Stimulated activated effector memory CD8-positive, alpha-beta T cell treated with anti-CD3 and anti-CD28 coated beads, Interleukin-12 subunit alpha, Interleukin-12 subunit beta, amount 100 ng/mL, for 72 hours (primary cell): ENCODE data around the gene ANKRD52.

Experiments
- ATAC-seq: fragments of 150-1000 bp; cut with Tn5 transposase; 2 replicates; pipeline ENCODE4 v1.10.0; 2021
- DNase-seq, 2 donors: peaks; one replicate each; pipeline ENCODE4 v3.0.0; 2021 to 2022; ENCODE audit warnings: low spot score in 2 of 2
- H3K27ac Mint-ChIP-seq: one replicate; pipeline ENCODE4 v1.8.0; 2022; ENCODE audit warnings: mild to moderate bottlenecking, mixed read lengths
- H3K36me3 Mint-ChIP-seq: one replicate; pipeline ENCODE4 v1.8.0; 2022; ENCODE audit warnings: mild to moderate bottlenecking, mixed read lengths
- H3K4me1 Mint-ChIP-seq: one replicate; pipeline ENCODE4 v1.8.0; 2022; ENCODE audit warnings: mixed read lengths
- H3K4me3 Mint-ChIP-seq: one replicate; pipeline ENCODE4 v1.8.0; 2022; ENCODE audit warnings: mild to moderate bottlenecking, mixed read lengths
- H3K9me3 Mint-ChIP-seq: one replicate; pipeline ENCODE4 v1.8.0; 2022; ENCODE audit warnings: mixed read lengths

The ANKRD52 gene

DNA sequence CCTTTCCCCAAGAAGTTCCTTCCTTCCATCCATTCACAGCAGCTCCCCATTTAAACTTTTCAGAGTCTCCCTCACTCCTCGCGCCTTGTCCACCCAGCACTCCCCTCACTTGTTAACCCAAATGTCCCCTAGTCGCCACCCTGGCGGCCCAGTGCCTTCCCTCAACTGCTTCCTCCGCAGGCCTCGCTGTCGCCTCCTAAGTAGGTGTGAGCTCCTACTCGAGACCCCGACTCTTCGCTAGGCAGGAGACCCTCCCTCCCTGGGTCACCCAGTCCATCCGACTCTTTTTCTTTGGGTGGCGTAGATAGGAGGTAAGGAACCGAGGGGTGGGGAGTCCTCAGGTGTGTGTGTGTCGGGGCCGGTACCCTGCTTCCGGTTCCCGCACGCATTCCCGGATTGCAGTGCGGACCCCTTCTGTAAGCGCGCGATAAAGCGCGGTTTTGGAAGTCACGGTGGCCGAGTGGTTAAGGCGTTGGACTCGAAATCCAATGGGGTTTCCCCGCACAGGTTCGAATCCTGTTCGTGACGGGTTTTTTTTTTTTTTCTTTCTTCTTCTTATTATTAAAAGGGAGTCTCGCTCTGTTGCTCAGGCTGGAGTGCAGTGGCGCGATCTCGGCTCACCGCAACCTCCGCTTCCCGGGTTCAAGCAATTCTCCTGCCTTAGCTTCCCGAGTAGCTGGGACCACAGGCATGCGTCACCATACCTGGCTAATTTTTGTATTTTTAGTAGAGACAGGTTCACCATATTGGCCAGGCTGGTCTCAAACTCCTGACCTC, 68.1 kb downstream of the ANKRD52 start:
- Mint-ChIP-seq H3K27ac (peak overlapping the region; percentile 100), H3K9me3 (no peaks in the 10 kb centered on the region), H3K4me3 (peak overlapping the region; percentile 97), H3K36me3 (peaks cover 51% of the 10 kb centered on the region), H3K4me1 (peaks cover 62% of the 10 kb centered on the region)
- ATAC-seq, result peak; percentile 63
- DNase-seq, result peak; percentile 72 to 96

DNA sequence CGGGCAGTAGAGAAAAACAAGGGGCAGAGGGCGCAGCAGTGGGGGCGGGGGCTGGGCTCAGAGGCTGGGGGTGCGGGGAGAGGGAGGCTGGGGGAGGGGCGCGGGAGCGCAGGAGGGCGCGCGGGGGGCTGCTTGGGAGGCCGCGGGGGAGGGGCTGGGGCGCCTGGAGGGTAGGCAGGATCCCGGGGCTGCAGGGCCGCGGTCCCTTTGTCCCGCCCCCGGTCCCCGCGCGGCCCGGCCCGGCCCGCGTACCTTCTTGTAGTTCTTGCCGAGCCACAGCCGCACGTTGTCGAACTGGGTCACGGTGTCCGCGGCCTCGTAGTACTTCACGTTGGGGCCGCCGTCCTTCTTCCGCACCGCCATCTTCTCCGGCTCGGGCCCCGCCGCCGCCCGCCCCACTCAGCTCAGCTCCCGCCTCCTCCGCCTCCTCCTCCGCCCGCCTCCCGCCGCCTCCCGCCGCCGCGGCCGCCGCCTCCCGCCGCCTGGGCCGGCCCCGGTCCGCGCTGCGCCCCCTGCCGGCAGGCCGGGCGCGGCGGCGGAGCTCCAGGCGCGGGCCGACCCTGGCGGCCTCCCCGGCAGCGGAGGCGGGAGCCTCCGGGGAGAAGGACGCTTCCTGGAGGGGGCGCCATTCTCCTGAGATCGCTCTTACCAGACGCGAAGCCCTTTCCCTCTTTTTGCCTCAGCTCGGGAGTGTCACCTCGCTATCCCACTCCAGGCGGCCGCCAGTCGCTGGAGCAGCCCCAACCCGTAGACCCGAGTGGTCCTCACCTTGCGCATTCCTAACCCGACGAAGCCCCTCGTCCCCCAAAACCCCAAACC, 68.9 kb downstream of the ANKRD52 start, which contains the start of gene SMARCC2:
Gene SMARCC2, minus strand, starts transcription at position 385 of the 819 bp plus-strand sequence. Its CDS starts 22 bp downstream, at position 363.
- peaks cover 59% of the 10 kb centered on the region for H3K36me3 Mint-ChIP-seq
- ATAC-seq (peak; percentile 93), DNase-seq (peak; percentile 86 to 92)
- peak within 1 kb of the TSS; percentile 97 for H3K4me3 Mint-ChIP-seq
- H3K9me3 Mint-ChIP-seq, result no peaks in the 10 kb centered on the region
- peak within 1 kb of the TSS; percentile 100 for H3K27ac Mint-ChIP-seq
- H3K4me1 Mint-ChIP-seq, result peaks cover 60% of the 10 kb centered on the region

DNA sequence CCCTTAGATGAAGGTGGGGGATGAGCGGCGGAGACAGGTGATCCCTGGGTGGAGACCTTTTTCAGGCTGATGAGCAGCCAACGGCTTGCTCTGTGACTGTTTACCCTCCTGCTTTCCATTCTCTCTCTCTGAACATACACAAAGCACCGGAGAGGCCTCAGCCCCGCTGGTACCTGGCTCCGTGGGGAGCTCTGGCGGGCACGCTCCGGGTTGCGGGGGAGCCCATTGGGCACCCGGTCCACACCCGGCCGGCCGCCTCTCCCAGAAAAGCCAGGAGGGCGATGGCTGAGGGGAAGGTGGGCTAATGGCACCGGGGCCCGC, 69.4 kb downstream of the ANKRD52 start:
- DNase-seq, result peak in 1 of 2 donors; percentile 70
- H3K9me3 Mint-ChIP-seq, result no peaks in the 10 kb centered on the region
- H3K4me3 Mint-ChIP-seq, result peak overlapping the region; percentile 97
- ATAC-seq, result peak; percentile 0
- H3K27ac Mint-ChIP-seq, result peak overlapping the region; percentile 90
- H3K36me3 Mint-ChIP-seq, result peaks cover 65% of the 10 kb centered on the region
- peaks cover 56% of the 10 kb centered on the region for H3K4me1 Mint-ChIP-seq

DNA sequence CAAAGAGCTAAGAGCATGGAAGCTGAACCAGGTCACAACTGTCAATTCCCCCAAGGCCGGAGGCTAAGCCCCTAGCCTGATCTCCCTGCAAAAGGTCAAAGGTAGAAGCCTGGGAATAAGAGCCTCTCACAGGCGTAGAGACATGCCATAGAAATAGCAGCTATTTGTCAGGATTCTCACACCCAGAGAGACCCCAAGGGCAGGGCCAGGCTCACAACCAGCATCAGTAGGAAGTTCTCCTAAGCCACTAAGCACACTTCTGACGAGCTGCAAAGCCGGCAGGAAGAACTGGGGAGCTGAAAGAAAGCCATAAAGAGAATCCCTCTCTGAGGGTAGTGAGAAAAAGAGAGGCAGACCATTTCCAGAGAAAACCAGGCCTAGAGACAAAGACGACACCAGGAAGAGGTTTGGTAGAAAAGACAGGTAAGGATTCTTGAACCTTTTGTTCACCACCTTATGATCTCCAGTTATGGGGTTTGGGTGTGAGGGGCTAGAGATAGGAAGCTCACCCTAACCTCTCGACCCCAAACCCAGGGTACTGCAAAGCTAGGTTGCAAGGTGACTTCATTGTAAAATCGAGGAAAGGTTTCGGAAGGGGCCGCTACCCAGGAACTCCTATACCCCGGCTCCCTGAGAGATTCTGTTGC, 69.9 kb downstream of the ANKRD52 start:
- Mint-ChIP-seq H3K4me3 (peak overlapping the region; percentile 97), H3K36me3 (peaks cover 70% of the 10 kb centered on the region), H3K4me1 (peaks cover 53% of the 10 kb centered on the region), H3K9me3 (no peaks in the 10 kb centered on the region), H3K27ac (peak overlapping the region; percentile 90)
- ATAC-seq (no peak), DNase-seq (no peak)
